AG04449 (cell line): ENCODE measurements around the gene GTF3C2.
"Not testable (repeated sequence)": the region's sequence is repeated elsewhere in the genome, so short reads cannot be mapped to it uniquely, and the experiment has no call there.

Experiments used
- CTCF ChIA-PET: fragments of 350-600 bp; formaldehyde crosslinking; extraction: SDS; loops from one replicate; lab custom pipeline; 2021; ENCODE audit warnings: antibody characterized with exemption; lab: Yijun Ruan, JAX
- POLR2A ChIA-PET: fragments of 400-600, 350-600 bp; formaldehyde crosslinking; extraction: SDS; loops from one replicate; lab custom pipeline; 2020; ENCODE audit warnings: antibody characterized with exemption, inconsistent platforms; lab: Yijun Ruan, JAX
- DNase-seq: peaks from one replicate; pipeline ENCODE4 v3.0.0-alpha.2; 2010; ENCODE audit warnings: low read depth, low spot score
- H3K4me3 ChIP-seq: 2 replicates; pipeline ENCODE4 v1.5.1; 2011; ENCODE audit warnings: low read depth, mild to moderate bottlenecking, control low read depth, low read length
- CTCF ChIP-seq: IDR thresholded peaks from one replicate; pipeline ENCODE4 v1.5.1; 2011; ENCODE audit warnings: mild to moderate bottlenecking, moderate library complexity, low read length, control low read depth, inconsistent platforms; ENCODE audit not compliant: insufficient read depth; ENCODE audit errors: missing control alignments

The GTF3C2 gene

GRCh38 chr2:27323596-27324285 lies 32.8 kb downstream of the GTF3C2 start:
- TF ChIP-seq CTCF: no peak
- H3K4me3 ChIP-seq: peak overlapping the region; percentile 96
- POLR2A ChIA-PET: interaction anchor here (0.9 to 2.9 kb wide), 2 partner anchors 33 to 42 kb away, joined by 3 to 11 read pairs; partner anchors contain the start of genes GTF3C2 and TRIM54
- DNase-seq: no peak
- CTCF ChIA-PET: interaction anchor here (0.7 to 8.1 kb wide), 6 partner anchors 9 to 74 kb away, joined by 3 to 94 read pairs (median 3); partner anchors contain the start of gene EIF2B4

- POLR2A ChIA-PET: interaction anchor here (0.6 to 2.9 kb wide), 4 partner anchors 13 to 1677 kb away, joined by 3 to 11 read pairs (median 4); partner anchors contain the start of genes GTF3C2 and TRIM54
- TF ChIP-seq CTCF: no peak
Observed at GRCh38 chr2:27322766-27323595, 33.6 kb downstream of the GTF3C2 start, which contains the start of gene MPV17. TSS of gene MPV17 (minus strand) at chr2:27323097. CDS start at chr2:27322517, 580 bp downstream.

GRCh38 chr2:27322301-27322765 lies 34.2 kb downstream of the GTF3C2 start:
- ChIA-PET POLR2A (interaction anchor here (0.6 to 2.9 kb wide), 3 partner anchors 14 to 1676 kb away, joined by 3 to 11 read pairs (median 5); partner anchors contain the start of gene GTF3C2), CTCF (interaction anchor here (0.6 to 8.1 kb wide), 9 partner anchors 11 to 56 kb away, joined by 3 to 94 read pairs (median 5); partner anchors contain the start of gene EIF2B4)
- no peak for DNase-seq
- no peak for TF ChIP-seq CTCF
- peak overlapping the region; percentile 96 for H3K4me3 ChIP-seq

More at GRCh38 chr2:27322766-27323595, 33.6 kb downstream of the GTF3C2 start, which contains the start of gene MPV17:
- CTCF ChIA-PET: interaction anchor here (0.7 to 8.1 kb wide), 8 partner anchors 9 to 73 kb away, joined by 3 to 94 read pairs (median 3); partner anchors contain the start of gene EIF2B4
- peak; percentile 73 for DNase-seq
- H3K4me3 ChIP-seq: peak within 1 kb of the TSS; percentile 96

- ChIA-PET POLR2A (interaction anchor here (1.2 kb wide), 1 partner anchor 36 kb away, joined by 3 read pairs; the partner anchor contains the start of gene GTF3C2), CTCF (interaction anchor here (0.6 to 8.1 kb wide), 16 partner anchors 9 to 197 kb away, joined by 3 to 94 read pairs (median 4); partner anchors contain the start of genes ABHD1, EIF2B4 and UCN)
- peak; percentile 97 for DNase-seq
- peak; percentile 70 for TF ChIP-seq CTCF
- peak overlapping the region; percentile 2 for H3K4me3 ChIP-seq
Observed at GRCh38 chr2:27320958-27321543, 35.5 kb downstream of the GTF3C2 start.

GRCh38 chr2:27319839-27320238 lies 36.7 kb downstream of the GTF3C2 start:
- ChIA-PET POLR2A (interaction anchor here (0.7 kb wide), 1 partner anchor 218 kb away, joined by 3 read pairs; no protein-coding TSS in a partner anchor), CTCF (interaction anchor here (0.6 to 8.1 kb wide), 9 partner anchors 8 to 363 kb away, joined by 3 to 94 read pairs (median 4); partner anchors contain the start of gene EIF2B4)
- H3K4me3 ChIP-seq, DNase-seq: not testable (repeated sequence)
